ENCODE measurements around the gene SLCO2A1.

Gene SLCO2A1

DNA sequence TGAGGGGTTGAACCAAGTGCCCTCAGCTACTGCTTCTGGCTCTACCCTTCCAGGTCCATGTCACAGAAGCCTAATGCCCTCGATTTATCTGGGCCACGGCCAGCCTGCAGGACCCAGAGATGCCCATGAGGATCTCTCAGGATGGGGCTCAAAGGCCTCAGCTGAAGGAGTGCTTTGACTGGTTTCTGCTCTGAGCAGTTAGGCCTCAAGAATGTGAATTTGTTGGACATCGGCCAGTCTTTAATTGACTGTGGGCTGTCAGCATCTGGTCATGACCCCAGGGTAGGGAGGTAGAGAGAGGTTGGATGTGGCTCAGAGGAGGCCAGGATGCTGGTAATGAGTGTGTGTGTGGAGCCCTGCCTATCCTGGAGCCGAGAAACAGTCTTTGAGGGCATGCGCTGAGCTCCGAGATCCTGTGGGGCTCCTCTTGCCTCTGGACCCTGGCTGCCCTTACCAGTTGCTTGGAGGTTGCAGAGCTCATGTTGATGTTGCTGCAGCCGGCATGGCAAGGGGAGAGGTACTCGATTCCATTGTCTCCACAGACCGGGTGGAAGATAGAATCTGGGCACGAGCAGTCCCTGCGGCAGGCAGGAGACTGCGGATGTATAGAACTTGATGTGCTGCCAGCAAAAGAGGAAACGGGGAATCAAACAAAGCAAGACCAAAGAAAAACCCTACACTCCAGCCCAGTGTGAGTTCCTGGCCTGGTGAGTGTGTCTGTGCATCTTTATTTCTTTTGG, 84.9 kb downstream of the SLCO2A1 start:
- DNase-seq: no peak

DNA sequence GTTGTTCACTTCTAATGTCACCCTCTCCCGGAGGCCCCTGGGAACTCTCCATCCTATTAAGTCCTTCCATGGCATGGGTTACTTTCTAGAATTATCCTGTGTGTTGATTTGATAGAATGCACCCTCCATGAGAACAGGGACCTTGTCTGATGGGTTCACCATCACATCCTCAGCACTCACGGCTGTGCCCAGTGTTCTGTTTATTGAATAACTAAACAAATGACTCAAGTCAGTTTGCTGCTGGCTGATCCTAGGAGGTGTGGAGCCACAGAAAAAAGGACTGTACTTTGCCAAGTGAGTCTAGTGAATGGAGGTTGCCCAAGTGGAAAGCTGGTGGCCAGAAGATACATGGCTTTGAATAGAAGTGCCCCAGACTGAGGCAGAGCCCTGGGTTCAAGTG, 85.5 kb downstream of the SLCO2A1 start:
- no peak for DNase-seq

DNA sequence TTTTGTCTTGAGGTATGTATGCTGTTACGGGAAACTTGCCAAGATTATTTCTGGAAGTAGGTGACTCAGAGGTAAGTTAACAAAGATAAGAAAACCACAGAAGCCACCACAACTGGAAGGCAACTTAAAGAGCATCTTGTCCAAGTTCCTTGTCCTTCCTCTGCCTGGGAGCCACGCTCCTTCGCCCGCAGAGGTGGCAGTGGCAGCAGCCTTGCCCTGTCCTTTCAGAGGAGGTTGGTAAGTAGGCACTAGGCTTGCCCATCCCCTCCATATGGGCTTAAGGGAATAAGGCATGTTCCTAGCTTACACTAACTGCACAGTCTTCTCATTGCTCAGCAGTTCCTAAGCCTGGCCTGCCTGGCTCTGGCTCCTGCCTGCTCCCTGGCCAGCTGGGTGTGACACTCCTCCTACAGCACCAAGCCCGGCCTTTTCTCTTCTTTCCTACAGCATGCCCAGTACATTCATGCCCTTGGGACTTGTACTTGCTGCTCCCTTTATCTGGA, 86.0 kb downstream of the SLCO2A1 start:
- DNase-seq: no peak

DNA sequence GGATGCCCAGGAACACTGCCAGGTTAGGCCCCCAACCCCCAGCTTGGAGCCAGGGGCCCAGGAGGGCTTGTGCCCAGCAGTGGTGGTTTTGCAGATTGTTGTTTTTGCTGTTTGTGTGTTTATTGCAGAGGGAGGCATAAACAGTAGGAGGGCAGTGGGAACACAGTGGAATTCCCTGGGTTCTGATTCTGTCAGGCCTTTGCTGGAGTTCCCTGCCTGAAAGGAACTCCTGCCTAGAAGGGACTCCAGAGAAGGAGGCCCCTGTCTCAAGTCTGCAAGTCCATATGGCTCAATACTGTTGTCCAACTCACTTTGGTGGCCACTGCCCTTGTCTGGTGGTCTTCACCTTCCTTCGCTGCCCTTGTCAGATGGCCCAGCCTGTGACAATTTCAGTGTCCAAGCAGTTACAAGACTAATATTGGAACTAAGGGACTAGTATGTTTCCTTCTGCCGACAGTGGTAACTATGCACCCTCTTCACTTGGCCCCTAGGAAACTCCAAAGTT, 86.6 kb downstream of the SLCO2A1 start:
- no peak for DNase-seq

DNA sequence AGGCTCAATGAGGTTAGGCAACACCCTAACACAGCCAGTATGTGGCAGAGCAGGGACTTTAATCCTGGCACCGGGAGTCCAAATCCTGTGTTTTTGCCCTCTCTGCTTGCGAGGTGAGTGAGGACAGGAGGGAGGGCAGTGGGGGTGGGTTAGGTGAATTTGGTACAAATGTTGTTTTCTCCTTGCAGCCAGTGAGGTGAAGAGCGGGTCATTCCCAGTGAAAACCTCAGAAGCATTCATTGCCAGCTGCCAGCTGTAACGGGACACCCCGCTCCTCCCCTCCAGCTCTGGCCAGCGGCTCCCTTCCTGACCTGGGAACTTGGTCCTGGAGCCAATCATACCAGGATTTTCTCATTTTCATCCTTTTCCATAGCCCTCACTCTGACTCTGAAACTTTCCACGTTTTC, 88.3 kb downstream of the SLCO2A1 start:
- no peak for DNase-seq

DNA sequence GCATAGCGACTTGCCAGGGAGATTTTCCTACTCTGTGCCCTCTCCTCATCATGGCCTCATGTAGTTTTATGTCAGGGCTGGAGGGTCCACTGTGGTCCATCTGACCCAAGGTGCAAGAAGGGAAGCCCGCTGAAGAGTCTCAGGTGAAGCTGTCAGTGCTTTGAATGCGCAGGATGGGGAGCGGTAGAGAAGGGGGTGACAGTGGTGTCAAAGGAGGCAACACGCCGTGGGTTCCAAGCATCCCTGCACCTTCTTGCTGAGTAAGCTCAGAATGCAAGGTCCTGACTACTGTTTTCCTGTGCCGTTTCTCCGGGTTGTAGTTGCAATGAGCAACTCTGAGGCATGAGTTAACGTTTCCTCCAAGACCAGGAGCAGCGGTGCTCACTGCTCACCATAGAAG, 89.2 kb downstream of the SLCO2A1 start:
- DNase-seq: no peak

DNA sequence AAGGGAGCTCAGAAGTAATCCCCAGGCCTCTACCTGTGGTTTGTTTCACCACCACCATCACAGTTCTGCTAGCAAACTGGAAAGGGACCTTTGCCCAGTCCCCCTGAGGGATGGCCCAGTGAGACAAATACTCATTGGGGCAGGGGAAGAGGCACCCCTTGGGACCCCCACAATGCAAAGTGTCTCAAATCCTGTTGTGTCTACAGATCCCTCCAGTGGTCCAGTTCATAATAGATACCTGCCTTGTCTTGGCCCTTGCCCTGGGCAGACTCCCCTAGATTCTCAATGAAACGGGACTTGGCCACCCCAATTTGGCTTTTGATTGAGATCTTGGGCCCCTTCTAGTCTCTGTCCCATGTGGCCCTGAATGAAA, 90.3 kb downstream of the SLCO2A1 start:
- no peak for DNase-seq

DNA sequence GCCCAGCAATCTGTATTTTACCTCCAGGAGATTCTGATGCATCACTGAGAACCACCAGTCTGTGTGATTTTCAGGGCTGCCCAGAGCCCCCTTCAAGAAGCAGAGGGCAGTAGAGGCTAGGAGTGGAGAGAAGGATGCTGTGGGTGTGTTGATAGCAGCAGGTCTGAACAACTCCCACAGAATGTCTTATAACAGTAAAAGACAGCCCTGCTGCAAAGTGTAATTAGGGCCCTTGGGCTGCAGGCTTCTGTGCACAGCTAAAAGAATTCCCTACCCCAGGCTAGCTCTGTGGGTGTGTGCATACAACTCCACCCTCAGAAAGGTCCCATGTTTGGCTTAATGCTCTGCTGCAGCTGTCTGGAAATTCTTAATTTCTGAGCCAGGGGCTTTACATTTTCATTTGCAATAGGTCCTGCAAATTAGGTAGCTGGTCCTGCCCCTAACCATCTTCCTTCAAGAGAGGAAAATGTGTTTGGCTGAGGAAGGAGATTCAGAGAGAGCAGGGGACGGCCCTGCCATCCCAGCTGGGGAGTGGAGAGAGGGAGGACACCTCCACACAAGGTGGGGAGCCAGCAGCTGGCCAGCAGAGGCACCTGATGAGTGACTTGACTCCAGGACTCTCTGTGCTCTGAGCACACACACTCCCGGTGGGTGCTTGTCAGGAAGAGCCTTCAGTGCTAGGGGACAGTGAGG, 90.8 kb downstream of the SLCO2A1 start:
- no peak for DNase-seq

DNA sequence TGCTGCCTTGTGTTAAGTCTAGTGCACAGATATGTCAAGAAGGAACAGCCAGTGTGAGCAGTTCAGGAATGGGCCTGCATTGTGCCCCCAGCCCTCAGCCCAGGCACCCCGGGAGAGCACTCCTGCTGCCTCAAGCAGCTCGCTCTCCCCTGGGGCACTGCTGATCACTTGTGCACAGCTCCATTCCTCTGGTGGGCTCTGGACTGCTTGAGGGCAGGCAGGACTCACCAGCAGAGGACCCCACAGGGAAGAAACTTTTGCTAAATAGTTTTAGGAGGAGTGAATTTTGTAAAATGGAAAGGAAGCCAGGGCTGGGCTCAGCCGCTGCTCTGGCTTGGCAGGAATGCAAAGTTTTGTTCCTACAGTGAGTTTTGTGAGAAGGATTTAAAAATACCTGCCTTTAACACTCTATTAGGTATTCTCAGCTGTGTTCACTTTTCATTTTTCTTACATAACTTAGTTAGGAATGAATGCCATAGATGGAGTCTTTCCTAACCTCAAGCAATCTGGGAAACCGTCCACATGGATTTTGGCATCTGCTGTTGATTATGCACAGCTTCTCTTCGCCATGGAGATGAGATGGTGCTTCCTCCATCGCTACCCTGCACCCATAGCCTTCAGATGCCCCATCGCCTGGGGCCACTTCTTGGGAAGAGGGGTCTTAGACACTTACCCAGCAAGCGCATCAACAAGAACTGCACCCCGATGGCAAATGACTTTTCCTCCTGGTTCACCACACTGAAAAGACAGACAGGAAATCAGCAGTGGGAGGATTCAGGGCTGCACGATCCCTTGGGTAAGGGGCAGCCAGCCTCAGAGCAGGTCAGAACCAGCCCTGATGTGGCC, 91.7 kb downstream of the SLCO2A1 start:
- no peak for DNase-seq

DNA sequence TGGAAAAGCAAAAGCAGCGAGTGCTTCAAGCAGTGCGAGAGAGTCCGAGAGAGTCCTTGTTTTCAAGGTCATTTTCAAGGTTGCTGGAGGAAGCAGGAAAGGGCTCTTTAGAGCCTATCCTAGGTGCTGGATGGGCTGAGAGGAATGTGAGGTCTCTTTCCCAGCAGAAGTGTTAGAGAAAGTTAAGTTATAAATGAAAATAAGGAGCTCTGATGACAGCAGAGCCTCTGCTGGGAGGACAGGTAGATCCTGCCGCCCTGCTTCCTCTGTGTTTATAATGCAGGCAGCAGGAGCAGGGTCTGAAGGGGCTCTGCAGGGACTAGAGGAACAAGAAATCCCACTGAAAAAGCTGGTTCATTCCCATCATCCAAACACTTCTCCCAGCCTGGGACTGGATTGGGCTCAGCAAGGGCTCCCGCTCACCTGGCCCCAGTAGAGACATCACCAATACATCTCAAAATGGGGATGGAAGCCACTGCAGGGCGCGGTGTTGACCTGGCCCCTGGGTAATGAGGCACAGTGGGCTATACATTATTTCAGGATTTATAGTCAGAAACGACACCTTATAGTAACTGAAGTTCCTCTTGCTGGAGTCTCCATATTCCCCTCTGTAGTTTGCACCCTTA, 92.6 kb downstream of the SLCO2A1 start:
- no peak for DNase-seq

DNA sequence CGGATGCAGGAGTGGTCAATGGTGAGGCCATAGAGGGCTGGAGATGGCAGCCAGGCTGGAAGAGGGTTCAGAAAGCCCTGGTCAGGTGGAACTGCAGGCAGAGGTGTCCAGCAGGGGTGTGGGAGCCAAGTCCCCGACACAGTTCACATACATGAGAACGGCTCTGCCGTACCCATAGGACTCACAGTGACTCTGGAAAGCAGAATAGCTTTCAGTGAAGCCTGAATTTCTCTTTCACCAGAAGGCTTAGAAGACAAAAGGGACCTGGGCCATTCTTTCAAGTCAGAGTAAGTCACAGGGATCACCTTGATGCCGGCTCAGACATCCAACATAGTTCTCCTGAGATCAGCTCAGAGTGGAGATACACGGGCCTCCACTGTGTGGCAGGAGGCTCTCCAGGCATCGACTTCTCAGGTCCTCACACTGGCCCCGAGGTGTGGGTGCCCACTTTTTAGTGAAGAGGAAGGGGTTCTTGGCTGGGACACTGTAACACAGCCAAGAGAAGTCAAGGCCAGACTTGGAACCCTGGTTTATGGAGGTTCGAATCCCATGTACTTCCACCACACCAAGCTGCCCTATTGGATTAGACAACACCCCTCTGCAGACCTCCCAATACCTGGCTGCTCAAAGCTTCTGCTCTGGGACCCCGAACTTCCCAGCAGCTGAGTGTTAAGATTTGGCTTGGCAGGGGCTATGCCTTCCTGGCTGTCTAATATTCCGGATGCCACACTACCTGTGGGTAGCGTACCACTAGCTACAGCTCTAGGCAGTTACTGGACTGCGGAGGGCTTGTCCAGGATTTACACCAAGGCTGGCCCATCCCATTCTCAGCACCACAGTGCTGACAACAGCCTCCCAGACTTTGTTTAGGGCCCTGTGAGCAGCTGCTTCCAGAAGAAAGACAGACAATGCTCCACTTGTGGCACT, 93.6 kb downstream of the SLCO2A1 start:
- no peak for DNase-seq

DNA sequence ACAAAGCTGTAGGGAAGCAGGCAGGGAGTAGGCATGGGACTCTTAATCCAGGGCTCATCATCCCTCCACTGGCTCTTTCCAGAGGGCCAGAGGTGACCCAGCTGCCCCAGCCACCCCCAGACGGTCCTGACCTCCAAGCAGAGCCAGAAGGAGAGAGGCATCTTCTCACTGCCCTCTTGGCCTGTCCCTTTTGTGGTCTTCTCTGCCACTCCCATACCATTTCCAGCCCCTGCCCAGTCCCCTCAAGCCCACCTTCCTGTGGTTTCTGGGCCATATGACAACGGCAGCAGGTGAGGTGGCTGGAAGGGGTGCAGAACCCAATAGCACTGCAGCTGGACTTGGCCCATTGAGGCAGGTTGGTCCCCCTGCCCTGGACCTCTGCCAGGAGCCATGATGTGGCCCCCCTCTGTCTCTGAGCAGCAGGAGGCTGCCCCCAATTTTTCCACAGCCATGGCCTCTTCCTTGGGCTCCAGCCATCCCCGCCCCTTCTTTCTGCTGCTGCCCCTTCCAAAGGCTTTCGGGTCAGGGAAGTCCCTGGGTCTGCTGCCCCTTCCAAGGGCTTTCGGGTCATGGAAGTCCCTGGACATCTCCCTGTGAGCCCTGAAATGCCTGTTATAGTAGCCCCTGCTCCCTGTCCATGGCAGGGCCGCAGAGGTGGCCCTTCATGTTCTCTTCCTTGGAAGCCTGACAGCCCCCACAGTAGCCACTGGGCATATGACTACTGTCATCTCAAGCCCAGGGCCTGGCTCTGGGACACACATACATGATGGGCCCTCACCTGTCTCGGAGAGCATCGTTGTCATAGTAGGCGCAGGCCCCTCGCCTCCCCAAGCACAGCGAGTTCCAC, 94.5 kb downstream of the SLCO2A1 start:
- no peak for DNase-seq

DNA sequence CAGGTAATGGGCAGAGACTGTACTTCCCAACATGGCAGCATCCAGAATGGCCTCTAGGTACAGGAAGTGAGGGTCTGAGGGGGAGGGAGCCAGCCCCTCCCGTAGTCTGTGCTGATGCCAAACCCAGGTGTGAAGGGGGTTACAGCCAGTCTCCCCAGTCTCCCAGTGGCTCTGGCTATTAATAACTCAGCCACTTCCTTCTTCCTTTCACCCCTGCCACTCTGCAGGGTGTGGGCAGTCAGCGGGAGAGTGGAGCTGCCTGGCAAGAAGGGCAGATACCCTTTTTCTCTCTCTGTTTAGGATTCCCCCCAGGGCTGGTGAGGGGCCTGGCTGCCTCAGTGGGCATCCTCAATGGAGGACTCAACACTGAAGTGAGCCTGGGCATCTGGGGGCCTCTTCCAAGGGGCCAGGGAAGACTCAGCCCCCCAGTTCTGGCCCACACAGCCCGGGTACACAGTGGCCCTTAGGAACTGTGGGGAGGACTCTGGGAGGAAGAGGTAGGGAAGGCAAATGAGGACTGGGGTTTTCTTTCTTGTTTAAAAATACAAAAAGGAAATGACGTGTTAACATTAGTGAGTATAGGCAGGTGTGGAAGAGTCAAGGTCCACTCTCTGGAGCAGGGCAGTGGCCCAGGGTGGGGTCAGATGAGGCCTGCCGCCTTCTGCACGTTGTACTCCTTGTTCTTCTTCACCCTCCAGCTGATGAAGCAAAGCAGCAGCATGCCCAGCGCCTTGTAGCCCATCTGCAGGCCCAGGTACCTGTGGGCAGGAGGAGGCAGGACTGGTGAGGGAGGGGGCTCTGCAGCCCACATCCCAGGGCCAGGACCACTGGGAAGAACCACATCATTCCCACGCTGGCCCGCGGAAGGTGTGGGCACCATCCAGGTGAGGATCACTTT, 95.4 kb downstream of the SLCO2A1 start:
- no peak for DNase-seq

DNA sequence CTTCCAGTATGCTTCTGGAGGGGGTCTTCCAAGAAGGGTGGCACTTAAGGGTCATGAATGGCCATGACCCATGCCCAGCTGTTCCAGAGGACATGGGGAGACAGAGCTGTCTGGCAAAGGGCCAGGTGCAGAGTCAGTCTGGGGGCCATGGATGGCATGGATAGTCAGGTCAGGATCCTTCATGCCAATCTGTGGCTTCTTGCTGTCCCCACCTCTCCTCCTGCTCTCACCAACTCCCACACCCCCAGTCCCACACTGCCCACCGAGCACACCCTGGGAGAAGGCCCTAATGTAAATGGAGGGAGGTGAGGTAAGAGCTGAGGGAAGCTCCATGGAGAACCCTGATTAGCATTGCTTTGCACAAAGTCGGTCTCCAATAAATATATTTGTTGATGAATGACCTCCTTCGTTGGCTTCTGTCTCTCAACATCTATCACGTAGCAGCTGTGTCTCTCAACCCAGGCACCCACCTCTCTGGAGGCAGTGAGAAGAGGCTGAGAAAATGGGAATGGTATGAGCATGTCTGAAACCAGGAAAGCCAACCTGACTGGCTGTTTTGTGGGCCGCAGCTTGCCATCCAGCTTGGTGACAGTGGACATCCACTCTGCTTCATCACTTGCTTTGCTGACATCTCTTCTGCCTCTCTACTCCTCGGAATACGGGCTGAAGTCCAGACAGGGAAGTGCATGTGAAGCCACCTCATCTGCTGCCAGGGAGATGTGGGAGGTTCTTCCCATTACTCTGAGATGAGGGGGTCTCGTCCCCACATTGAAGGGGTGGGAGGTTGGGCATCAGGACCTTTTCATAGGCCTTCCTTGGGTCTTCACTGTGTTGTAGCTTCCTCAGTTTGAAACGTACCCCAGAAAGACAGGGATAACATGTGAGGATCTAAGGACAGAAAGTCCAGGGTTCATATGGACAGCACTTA, 96.4 kb downstream of the SLCO2A1 start:
- no peak for DNase-seq

DNA sequence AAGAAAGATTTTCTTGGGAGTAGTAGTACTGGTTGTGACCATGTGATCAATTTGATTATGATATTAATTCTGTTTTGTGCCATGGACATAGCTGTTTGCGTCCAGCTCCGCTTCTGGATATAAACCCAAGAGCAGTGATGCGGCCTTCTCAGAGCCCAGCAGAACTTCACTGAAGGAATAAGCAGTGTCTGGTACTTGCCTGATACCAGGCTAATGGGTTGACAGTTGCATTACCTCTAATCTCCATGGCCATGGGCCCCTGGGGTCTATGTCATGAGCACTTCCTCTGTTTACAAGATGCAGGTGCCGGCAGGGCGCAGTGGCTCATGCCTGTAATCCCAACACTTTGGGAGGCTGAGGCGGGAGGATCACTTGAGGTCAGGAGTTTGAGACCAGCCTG, 97.7 kb downstream of the SLCO2A1 start:
- DNase-seq: no peak

DNA sequence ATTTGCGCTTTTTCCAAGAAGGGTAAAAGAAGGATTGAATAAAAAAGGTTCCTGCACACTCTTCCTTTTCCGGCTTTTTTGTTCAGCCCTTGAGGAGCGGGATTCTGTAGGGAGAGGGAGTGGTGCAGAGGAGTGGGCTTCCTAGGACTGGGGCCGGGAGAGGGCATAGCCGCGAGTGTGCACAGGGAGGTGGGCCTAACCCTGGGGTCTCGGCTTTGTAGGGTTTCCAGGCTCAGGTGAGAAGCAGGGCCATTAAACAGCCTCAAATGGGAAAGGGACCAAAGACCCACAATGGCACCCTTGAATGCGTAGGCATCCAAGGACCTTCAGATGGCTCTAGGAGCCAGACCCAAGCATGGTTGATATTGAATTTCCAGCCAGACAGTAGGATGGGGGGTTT, 98.6 kb downstream of the SLCO2A1 start:
- DNase-seq: no peak

DNA sequence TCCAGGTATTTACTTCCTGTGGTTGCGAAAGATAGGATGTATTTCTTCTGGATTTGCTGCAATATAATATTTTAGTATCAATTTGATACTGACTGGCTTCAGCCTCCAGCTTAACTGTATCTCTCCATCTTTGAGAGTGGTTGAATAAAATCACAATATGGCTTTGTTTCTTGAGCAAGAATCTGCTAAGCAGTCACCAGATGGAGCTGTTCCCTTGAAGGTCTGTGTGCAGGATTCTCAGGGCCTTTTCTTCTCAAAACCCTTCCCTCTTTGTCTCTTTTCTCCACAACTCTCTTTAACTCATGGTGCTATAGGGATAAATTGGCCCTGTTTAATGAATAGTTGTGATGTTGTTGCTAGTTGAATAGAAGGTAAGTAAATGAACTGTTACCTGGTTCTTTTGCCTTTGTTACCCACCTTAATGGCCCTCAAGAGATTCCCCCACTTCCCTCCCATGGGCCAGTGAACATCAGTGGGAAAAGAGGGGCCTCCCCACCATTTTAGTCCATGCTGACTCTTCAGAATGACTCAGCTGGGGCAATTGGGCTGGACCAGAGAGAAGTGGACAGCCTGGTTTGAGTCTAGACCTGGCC, 99.3 kb downstream of the SLCO2A1 start:
- DNase-seq: no peak

All from T-helper 9 cell (primary cell).